Measurements from ENCODE around the gene NUAK2. TPM values are rescaled to one million over a fixed set of nuclear protein-coding genes. Genes with fewer than 3 reads are reported as not detected.

Gene NUAK2
- polyA plus RNA-seq, 1 donor from 2014 or later, result 1.4 TPM

DNA sequence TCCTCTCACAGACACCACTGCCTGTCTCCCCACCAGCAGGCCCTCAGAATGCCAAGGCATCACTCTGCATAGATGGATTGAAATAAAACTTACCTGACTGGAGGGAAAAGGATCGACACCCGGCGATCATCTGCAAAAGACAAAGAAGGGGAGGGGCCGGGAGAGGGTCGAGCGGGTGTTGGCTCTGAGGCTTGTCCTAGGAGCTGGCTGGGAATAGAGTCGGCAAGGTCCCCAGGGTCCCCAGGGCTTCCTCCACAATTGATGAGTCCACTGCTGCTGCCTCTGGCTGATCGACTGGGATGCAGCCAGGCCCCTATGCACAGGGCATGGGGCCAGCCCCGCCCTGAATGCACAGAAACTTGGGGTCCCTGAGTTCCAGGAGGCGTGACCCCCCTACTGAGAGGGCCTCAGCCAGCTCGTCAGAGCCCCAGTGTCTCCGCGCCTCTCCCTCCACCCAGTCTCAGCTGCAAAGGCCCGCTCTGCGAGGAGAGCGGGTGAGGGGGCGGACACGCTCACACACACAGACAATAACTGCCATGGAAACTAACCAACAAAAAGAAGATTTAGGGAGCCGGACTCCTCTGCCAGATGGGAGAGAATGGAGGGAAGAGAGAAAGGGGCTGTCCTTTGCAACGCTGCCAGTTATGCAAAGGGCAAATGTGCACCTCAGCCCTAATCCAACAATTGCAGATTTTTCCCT, 35.0 kb upstream of the NUAK2 start, which contains the start of gene KLHDC8A:
Gene KLHDC8A, minus strand, starts transcription at position 483 of the 700 bp plus-strand sequence. CDS start 13,318 bp downstream, outside the sequence.
- Histone ChIP-seq H3K27ac (ENCODE audit: low read length) (no peak within 1 kb of the TSS), H3K79me2 (replicated peaks; ENCODE audit: insufficient read depth, low read length) (peaks cover 6% of the 10 kb centered on the region), H3K9me2 (ENCODE audit: insufficient read depth, low read length) (no peaks in the 10 kb centered on the region), H3K9me3 (ENCODE audit: low read length) (no peaks in the 10 kb centered on the region), H3K27me3 (ENCODE audit: insufficient read depth, low read depth, low read length) (no peaks in the 10 kb centered on the region), H3K36me3 (ENCODE audit: insufficient read depth, low read length) (no peaks in the 10 kb centered on the region), H3F3A (ENCODE audit: insufficient read depth, low read length, poor library complexity, severe bottlenecking) (no peaks in the 10 kb centered on the region), H4K20me1 (ENCODE audit: insufficient read depth) (no peaks in the 10 kb centered on the region), H3K4me3 (ENCODE audit: low read length) (peak within 1 kb of the TSS; percentile 47), H3K4me2 (ENCODE audit: low read length) (peak within 1 kb of the TSS; percentile 48), H3K9ac (ENCODE audit: low read length) (peak within 1 kb of the TSS; percentile 47), H2AFZ (ENCODE audit: low read depth, low read length) (peak within 1 kb of the TSS; percentile 29)
- TF ChIP-seq, protein P1, sequence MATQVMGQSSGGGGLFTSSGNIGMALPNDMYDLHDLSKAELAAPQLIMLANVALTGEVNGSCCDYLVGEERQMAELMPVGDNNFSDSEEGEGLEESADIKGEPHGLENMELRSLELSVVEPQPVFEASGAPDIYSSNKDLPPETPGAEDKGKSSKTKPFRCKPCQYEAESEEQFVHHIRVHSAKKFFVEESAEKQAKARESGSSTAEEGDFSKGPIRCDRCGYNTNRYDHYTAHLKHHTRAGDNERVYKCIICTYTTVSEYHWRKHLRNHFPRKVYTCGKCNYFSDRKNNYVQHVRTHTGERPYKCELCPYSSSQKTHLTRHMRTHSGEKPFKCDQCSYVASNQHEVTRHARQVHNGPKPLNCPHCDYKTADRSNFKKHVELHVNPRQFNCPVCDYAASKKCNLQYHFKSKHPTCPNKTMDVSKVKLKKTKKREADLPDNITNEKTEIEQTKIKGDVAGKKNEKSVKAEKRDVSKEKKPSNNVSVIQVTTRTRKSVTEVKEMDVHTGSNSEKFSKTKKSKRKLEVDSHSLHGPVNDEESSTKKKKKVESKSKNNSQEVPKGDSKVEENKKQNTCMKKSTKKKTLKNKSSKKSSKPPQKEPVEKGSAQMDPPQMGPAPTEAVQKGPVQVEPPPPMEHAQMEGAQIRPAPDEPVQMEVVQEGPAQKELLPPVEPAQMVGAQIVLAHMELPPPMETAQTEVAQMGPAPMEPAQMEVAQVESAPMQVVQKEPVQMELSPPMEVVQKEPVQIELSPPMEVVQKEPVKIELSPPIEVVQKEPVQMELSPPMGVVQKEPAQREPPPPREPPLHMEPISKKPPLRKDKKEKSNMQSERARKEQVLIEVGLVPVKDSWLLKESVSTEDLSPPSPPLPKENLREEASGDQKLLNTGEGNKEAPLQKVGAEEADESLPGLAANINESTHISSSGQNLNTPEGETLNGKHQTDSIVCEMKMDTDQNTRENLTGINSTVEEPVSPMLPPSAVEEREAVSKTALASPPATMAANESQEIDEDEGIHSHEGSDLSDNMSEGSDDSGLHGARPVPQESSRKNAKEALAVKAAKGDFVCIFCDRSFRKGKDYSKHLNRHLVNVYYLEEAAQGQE (IDR thresholded peaks at IDR 0.05; ENCODE audit: borderline replicate concordance), result no peak
- no peak for TF ChIP-seq RAD21 (conservative IDR thresholded peaks at IDR 0.05)

DNA sequence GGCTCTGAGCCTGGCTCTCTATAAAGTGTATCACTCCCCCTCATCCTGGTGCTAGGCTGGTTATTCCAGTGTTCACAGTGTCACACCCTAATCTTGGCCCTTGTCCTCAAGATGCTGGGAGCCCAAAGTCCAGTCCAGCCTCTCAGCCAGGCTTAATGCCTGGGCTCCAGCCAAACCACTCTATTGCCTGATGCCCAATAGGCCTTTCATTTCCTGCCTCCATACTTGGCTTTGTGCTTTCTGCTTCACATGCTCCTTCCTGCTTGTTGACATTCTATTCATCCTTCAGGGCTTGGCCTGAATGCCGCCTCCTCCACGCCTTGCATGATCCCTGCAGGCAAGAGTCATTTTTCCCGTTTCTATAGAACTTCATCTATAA, 33.5 kb upstream of the NUAK2 start:
- H3K4me3 ChIP-seq (ENCODE audit: low read length), result no peak overlapping the region
- no peak overlapping the region for H3K4me2 ChIP-seq (ENCODE audit: low read length)
- H3K9me2 ChIP-seq (ENCODE audit: insufficient read depth, low read length), result no peaks in the 10 kb centered on the region
- H3F3A ChIP-seq (ENCODE audit: insufficient read depth, low read length, poor library complexity, severe bottlenecking), result no peaks in the 10 kb centered on the region
- H3K27ac ChIP-seq (ENCODE audit: low read length), result no peak overlapping the region
- no peaks in the 10 kb centered on the region for H4K20me1 ChIP-seq (ENCODE audit: insufficient read depth)
- H2AFZ ChIP-seq (ENCODE audit: low read depth, low read length), result no peak overlapping the region
- TF ChIP-seq, protein P2, sequence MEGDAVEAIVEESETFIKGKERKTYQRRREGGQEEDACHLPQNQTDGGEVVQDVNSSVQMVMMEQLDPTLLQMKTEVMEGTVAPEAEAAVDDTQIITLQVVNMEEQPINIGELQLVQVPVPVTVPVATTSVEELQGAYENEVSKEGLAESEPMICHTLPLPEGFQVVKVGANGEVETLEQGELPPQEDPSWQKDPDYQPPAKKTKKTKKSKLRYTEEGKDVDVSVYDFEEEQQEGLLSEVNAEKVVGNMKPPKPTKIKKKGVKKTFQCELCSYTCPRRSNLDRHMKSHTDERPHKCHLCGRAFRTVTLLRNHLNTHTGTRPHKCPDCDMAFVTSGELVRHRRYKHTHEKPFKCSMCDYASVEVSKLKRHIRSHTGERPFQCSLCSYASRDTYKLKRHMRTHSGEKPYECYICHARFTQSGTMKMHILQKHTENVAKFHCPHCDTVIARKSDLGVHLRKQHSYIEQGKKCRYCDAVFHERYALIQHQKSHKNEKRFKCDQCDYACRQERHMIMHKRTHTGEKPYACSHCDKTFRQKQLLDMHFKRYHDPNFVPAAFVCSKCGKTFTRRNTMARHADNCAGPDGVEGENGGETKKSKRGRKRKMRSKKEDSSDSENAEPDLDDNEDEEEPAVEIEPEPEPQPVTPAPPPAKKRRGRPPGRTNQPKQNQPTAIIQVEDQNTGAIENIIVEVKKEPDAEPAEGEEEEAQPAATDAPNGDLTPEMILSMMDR (IDR thresholded peaks at IDR 0.05; ENCODE audit: poor library complexity, severe bottlenecking), result no peak
- TF ChIP-seq TAF1 (IDR thresholded peaks at IDR 0.05; ENCODE audit: low read depth) (no peak), POLR2AphosphoS5 (IDR thresholded peaks at IDR 0.05) (no peak), EP300 (conservative IDR thresholded peaks at IDR 0.05; ENCODE audit: poor library complexity, severe bottlenecking) (no peak), EZH2 (IDR thresholded peaks at IDR 0.05; ENCODE audit: borderline replicate concordance, insufficient read depth, low read length, poor library complexity, severe bottlenecking) (no peak), MXI1 (conservative IDR thresholded peaks at IDR 0.05; ENCODE audit: poor library complexity, severe bottlenecking) (no peak)
- TF ChIP-seq, protein P1 (IDR thresholded peaks at IDR 0.05; ENCODE audit: borderline replicate concordance), result no peak
- H3K9ac ChIP-seq (ENCODE audit: low read length), result no peak overlapping the region
- H3K27me3 ChIP-seq (ENCODE audit: insufficient read depth, low read depth, low read length), result no peaks in the 10 kb centered on the region
- H3K79me2 ChIP-seq (replicated peaks; ENCODE audit: insufficient read depth, low read length), result peaks cover 6% of the 10 kb centered on the region
- H3K9me3 ChIP-seq (ENCODE audit: low read length), result no peaks in the 10 kb centered on the region
- H3K36me3 ChIP-seq (ENCODE audit: insufficient read depth, low read length), result no peaks in the 10 kb centered on the region
